ENCODE measurements around the gene TSEN34. TPM values are rescaled to one million over a fixed set of nuclear protein-coding genes. Genes with fewer than 3 reads are reported as not detected.

Gene TSEN34
- 1 to 10 TPM; 8.0 to 8.5 TPM for total RNA-seq

DNA sequence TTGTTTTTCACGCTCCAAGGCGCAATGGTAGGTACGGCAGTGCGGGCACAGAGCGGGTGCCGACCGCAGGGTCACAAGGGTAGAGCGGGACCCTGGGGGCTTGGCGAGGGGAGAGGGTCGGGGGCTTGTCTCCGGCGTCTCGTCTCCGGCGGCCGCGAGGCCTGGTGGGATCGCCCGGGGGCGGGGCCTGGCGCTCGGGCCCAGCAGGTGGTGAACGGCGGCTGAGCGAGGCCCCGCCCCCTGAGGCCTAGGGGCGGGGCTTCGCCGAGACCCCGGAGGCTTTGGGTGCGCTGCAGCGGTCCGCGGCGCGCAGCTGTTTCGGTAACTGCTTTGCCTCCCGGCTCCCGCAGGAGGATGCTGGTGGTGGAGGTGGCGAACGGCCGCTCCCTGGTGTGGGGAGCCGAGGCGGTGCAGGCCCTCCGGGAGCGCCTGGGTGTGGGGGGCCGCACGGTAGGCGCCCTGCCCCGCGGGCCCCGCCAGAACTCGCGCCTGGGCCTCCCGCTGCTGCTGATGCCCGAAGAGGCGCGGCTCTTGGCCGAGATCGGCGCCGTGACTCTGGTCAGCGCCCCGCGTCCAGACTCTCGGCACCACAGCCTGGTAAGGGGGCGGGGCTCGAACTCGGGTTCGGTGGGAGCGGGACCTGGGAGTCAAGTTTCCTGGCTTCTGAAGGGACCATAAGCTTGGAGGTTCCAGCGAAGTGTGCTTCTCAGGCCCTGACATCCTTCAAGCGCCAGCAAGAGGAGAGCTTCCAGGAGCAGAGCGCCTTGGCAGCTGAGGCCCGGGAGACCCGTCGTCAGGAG lies at the start of gene TSEN34:
Gene TSEN34 (plus strand): TSS at position 298 of the 800 bp plus-strand sequence. CDS start 57 bp downstream, at position 355.
- intact Hi-C loops (cut with micrococcal nuclease), result loop anchor here (2.0 kb wide), 4 partner anchors 18 to 1464 kb away; partner anchors contain the start of genes LENG8, MYADM and U2AF2
- Mint-ChIP-seq H3K36me3 (ENCODE audit: low read depth) (peaks cover 16% of the 10 kb centered on the region), H3K27me3 (ENCODE audit: low read depth) (no peaks in the 10 kb centered on the region), H3K9me3 (no peaks in the 10 kb centered on the region), H3K4me1 (ENCODE audit: low read depth) (peaks cover 31% of the 10 kb centered on the region), H3K27ac (peak within 1 kb of the TSS; percentile 96), H3K4me3 (peak within 1 kb of the TSS; percentile 82)
- DNase-seq, result peak; percentile 24
- CTCF ChIA-PET, result interaction anchor here (0.7 kb wide), 1 partner anchor 16 kb away, joined by 3 read pairs; no protein-coding TSS in a partner anchor

DNA sequence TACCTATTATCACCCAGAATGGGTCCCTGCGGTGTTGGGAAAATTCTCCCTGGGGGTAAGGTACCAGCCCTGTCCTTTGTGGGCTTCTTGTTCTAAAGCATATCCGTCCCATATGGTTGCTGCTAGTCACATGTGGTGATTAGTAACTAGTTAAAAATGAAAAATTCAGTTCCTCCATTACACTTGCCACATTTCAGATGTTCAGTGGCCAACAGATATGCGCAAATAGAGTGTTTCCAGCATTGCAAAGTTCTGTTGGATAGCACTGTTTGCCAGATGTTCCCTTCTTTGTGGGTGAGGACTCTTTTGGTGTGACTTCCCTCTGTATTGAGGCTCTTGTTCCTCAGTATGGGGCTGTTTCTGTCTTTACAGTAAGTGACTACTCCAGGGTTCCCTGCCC lies 49.8 kb upstream of the TSEN34 start:
- no peak for DNase-seq
- peaks cover 30% of the 10 kb centered on the region for H3K36me3 Mint-ChIP-seq (ENCODE audit: low read depth)
- CTCF ChIA-PET, result no interaction called here
- H3K4me1 Mint-ChIP-seq (ENCODE audit: low read depth), result peaks cover 31% of the 10 kb centered on the region
- no peaks in the 10 kb centered on the region for H3K27me3 Mint-ChIP-seq (ENCODE audit: low read depth)
- H3K27ac Mint-ChIP-seq, result no peak overlapping the region
- H3K4me3 Mint-ChIP-seq, result no peak overlapping the region
- no peaks in the 10 kb centered on the region for H3K9me3 Mint-ChIP-seq
- intact Hi-C loops (cut with micrococcal nuclease), result no loop called here

DNA sequence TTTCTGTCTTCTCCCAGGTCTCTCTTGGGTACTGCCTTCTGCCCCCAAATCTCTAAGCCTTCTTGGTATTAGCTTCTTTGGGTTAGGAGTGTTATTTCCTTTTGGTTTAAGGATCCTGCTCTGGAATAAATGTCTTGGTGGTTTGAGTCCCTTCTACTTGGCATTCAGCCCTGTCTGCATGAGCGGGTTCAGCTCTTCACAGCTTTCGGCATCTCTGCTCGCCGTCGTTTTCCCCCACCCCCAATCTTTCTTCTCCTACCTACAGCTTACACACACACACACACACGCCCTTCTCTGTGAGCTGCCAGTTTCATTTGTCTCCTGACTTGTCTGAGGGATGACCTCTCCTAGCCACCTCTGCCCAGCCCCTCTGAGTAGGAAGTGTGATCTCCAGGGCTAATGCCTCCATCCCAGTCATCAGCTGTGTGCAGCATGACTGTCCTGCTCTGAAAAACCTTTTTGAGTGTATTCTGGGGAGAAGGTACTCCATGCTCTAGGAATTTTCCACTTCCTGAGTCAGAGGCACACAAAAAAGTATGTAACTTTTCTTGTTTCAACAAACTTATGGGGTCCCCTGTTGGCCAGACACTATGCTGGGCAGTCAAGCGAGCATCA lies 48.8 kb upstream of the TSEN34 start:
- intact Hi-C loops (cut with micrococcal nuclease), result no loop called here
- H3K9me3 Mint-ChIP-seq, result no peaks in the 10 kb centered on the region
- no peak overlapping the region for H3K4me3 Mint-ChIP-seq
- H3K27me3 Mint-ChIP-seq (ENCODE audit: low read depth), result no peaks in the 10 kb centered on the region
- CTCF ChIA-PET, result no interaction called here
- peaks cover 26% of the 10 kb centered on the region for H3K4me1 Mint-ChIP-seq (ENCODE audit: low read depth)
- H3K27ac Mint-ChIP-seq, result peak overlapping the region; percentile 57
- peaks cover 37% of the 10 kb centered on the region for H3K36me3 Mint-ChIP-seq (ENCODE audit: low read depth)
- no peak for DNase-seq

DNA sequence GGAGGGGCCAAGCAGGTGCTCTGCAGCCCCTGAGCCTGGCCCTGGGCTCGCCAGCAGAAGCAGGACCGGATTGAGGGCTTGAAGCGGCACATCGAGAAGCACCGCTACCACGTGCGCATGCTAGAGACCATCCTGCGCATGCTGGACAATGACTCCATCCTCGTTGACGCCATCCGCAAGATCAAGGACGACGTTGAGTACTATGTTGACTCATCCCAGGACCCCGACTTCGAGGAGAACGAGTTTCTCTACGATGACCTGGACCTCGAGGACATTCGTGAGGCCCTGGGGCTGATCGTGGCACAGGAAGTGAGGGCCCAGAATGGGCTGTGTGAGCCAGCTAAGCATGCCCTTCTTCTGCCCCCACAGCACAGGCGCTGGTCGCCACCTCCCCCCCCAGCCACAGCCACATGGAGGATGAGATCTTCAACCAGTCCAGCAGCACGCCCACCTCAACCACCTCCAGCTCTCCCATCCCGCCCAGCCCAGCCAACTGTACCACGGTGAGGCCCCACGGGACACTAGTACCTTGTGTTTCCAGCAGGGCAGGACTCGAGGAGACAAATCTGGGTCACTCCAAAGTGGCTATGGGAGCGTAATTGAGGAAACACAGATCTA lies 45.5 kb upstream of the TSEN34 start:
- intact Hi-C loops (cut with micrococcal nuclease), result no loop called here
- Mint-ChIP-seq H3K27ac (no peak overlapping the region), H3K36me3 (ENCODE audit: low read depth) (peaks cover 49% of the 10 kb centered on the region), H3K4me3 (no peak overlapping the region), H3K4me1 (ENCODE audit: low read depth) (peaks cover 6% of the 10 kb centered on the region), H3K27me3 (ENCODE audit: low read depth) (no peaks in the 10 kb centered on the region), H3K9me3 (no peaks in the 10 kb centered on the region)
- DNase-seq, result no peak
- CTCF ChIA-PET, result no interaction called here

DNA sequence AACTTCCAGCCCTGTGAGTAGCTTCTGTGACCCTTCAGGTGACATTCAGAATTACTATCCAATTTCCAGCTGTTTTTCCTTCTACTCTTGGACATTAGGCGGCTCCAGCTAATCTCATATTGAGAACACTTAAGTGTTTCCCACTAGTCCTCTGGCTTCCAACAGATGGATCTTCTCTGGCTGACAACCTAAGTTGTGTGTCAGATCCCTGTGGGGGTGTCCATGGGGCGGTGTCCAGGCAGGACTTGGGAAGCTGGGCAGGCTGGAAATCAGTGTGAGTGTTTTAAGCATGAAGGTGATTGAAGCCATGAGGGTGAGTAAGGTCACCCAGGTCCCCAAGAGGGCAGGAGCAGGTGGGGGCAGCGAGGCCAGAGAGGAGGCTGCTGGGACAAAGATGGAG lies 43.4 kb upstream of the TSEN34 start:
- CTCF ChIA-PET, result no interaction called here
- intact Hi-C loops (cut with micrococcal nuclease), result no loop called here
- no peaks in the 10 kb centered on the region for H3K9me3 Mint-ChIP-seq
- H3K4me3 Mint-ChIP-seq, result no peak overlapping the region
- peaks cover 2% of the 10 kb centered on the region for H3K4me1 Mint-ChIP-seq (ENCODE audit: low read depth)
- peaks cover 57% of the 10 kb centered on the region for H3K36me3 Mint-ChIP-seq (ENCODE audit: low read depth)
- no peaks in the 10 kb centered on the region for H3K27me3 Mint-ChIP-seq (ENCODE audit: low read depth)
- no peak for DNase-seq
- no peak overlapping the region for H3K27ac Mint-ChIP-seq

DNA sequence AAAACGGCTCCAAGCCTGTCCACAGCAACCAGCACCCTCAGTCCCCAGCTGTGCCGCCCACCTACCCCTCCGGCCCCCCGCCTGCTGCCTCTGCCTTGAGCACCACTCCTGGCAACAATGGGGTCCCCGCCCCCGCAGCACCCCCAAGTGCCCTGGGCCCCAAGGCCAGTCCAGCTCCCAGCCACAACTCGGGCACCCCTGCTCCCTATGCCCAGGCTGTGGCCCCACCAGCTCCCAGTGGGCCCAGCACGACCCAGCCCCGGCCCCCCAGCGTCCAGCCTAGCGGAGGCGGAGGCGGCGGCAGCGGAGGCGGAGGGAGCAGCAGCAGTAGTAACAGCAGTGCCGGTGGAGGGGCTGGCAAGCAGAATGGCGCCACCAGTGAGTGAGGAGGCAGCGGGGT lies 43.0 kb upstream of the TSEN34 start:
- no peaks in the 10 kb centered on the region for H3K27me3 Mint-ChIP-seq (ENCODE audit: low read depth)
- H3K4me3 Mint-ChIP-seq, result no peak overlapping the region
- H3K27ac Mint-ChIP-seq, result no peak overlapping the region
- CTCF ChIA-PET, result no interaction called here
- peaks cover 3% of the 10 kb centered on the region for H3K4me1 Mint-ChIP-seq (ENCODE audit: low read depth)
- H3K9me3 Mint-ChIP-seq, result no peaks in the 10 kb centered on the region
- peaks cover 53% of the 10 kb centered on the region for H3K36me3 Mint-ChIP-seq (ENCODE audit: low read depth)
- DNase-seq, result no peak
- intact Hi-C loops (cut with micrococcal nuclease), result no loop called here

DNA sequence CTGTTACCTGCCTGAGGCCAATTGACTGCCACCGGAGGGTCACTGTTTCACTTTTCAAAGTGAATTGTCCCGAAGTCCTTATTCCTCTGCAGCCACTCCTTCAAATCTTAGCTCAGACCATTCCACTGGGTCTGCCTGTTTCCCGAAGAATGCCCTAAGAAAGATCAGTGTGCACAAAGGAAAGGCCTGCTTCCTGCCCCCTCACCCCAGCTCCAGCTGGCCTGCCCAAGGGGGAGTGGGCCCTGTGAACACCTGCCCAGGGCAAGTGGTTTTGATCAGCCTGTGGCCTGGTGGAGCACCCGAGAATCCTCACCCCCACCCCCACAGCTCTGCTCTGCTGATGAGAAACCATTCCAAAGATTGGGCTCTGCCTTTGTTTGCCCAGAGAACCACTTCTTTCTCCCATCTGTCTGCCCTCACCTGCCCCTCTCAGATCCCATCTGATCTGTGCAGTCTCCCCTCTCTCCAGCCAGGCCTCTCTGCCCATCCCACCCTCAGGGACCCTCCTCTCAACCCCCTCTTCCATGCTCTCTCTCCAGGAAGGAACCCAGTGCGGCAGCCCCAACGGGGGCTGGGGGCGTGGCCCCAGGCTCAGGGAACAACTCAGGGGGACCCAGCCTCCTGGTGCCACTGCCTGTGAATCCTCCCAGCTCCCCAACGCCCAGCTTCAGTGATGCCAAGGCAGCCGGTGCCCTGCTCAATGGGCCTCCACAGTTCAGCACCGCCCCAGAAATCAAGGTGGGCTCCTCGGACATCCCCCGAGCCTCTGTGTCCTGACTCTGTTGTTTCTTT lies 41.9 kb upstream of the TSEN34 start:
- peak overlapping the region; percentile 4 for H3K27ac Mint-ChIP-seq
- no peak overlapping the region for H3K4me3 Mint-ChIP-seq
- CTCF ChIA-PET, result no interaction called here
- peaks cover 53% of the 10 kb centered on the region for H3K36me3 Mint-ChIP-seq (ENCODE audit: low read depth)
- intact Hi-C loops (cut with micrococcal nuclease), result no loop called here
- H3K27me3 Mint-ChIP-seq (ENCODE audit: low read depth), result no peaks in the 10 kb centered on the region
- H3K4me1 Mint-ChIP-seq (ENCODE audit: low read depth), result peaks cover 13% of the 10 kb centered on the region
- no peak for DNase-seq
- no peaks in the 10 kb centered on the region for H3K9me3 Mint-ChIP-seq

DNA sequence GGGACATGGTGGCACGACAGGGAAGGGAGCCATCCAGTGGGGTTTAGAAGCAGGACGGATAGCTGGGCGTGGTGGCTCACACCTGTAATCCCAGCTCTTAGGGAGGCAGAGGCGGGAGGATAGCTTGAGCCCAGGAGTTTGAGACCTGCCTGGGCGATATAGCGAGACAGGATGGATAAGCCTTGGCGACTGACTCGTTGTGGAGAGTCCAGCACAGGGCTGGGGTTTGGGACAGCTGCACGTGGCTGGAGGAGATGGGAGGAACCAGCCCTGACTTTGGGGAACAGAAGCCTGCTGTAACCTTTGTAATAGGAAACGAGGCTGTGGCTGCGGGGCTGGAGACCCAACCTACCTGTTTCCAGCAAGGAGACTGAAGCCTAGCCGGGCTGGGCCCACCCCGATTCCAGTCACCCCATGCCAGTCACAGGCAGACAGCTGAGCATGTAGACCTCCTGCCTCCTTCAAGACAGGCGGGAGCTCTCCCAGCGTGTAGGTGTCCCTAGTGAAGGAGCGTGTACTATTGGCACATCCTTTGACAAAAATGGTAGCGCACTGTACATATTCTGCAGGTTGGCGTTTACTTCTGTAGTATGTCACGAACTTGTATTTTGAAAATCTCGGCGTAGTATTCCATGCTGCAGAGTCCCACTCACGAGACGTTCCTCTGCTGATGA lies 39.6 kb upstream of the TSEN34 start:
- CTCF ChIA-PET, result no interaction called here
- no peaks in the 10 kb centered on the region for H3K9me3 Mint-ChIP-seq
- H3K27ac Mint-ChIP-seq, result no peak overlapping the region
- no peak for DNase-seq
- intact Hi-C loops (cut with micrococcal nuclease), result no loop called here
- no peak overlapping the region for H3K4me3 Mint-ChIP-seq
- no peaks in the 10 kb centered on the region for H3K27me3 Mint-ChIP-seq (ENCODE audit: low read depth)
- H3K36me3 Mint-ChIP-seq (ENCODE audit: low read depth), result peaks cover 52% of the 10 kb centered on the region
- peaks cover 26% of the 10 kb centered on the region for H3K4me1 Mint-ChIP-seq (ENCODE audit: low read depth)

DNA sequence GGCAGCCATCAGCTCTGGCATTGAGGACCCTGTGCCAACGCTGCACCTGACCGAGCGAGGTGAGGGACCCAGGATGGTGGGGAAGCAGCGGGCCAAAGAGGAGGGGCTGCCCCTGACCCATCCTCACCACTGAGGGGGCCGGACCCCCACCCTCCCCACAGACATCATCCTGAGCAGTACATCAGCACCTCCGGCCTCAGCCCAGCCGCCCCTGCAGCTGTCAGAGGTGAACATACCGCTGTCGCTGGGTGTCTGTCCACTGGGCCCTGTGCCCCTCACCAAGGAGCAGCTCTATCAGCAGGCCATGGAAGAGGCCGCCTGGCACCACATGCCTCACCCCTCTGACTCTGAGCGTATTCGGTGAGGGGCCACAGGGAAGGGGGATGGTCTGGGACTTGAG lies 38.8 kb upstream of the TSEN34 start:
- no peak for DNase-seq
- Mint-ChIP-seq H3K27ac (no peak overlapping the region), H3K27me3 (ENCODE audit: low read depth) (no peaks in the 10 kb centered on the region), H3K9me3 (no peaks in the 10 kb centered on the region), H3K36me3 (ENCODE audit: low read depth) (peaks cover 50% of the 10 kb centered on the region), H3K4me1 (ENCODE audit: low read depth) (peaks cover 34% of the 10 kb centered on the region), H3K4me3 (no peak overlapping the region)
- intact Hi-C loops (cut with micrococcal nuclease), result no loop called here
- CTCF ChIA-PET, result no interaction called here

DNA sequence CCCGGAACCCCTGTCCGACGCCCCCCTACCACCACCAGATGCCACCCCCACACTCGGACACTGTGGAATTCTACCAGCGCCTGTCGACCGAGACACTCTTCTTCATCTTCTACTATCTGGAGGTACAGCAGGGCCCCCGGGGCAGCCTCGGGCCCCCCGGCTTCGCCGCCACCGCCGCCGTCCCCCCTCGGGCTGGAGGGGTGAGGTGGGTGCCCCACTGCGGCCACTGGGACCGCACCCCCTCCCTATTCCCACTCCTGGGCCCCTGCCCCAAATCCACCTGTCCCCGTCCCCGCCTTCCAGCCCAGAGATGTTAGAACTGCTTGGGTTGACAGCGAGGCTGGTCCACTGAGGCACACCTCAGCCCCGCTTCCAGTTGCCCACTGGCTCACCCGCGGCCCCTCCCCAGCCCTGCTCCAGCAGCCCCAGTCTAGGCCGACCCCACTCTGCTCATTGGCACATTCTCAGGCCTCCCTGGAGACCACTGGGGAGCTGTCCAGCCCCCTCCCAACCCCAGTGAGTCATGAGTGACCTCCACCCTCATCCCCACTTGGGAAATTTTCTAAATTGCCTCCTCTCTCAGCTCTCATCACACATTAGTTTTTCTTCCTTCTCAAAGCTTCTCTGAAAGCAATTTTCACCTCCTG lies 38.1 kb upstream of the TSEN34 start:
- Mint-ChIP-seq H3K27me3 (ENCODE audit: low read depth) (no peaks in the 10 kb centered on the region), H3K9me3 (no peaks in the 10 kb centered on the region), H3K4me3 (no peak overlapping the region), H3K36me3 (ENCODE audit: low read depth) (peaks cover 45% of the 10 kb centered on the region), H3K27ac (peak overlapping the region; percentile 7), H3K4me1 (ENCODE audit: low read depth) (peaks cover 35% of the 10 kb centered on the region)
- DNase-seq, result no peak
- CTCF ChIA-PET, result no interaction called here
- intact Hi-C loops (cut with micrococcal nuclease), result no loop called here

DNA sequence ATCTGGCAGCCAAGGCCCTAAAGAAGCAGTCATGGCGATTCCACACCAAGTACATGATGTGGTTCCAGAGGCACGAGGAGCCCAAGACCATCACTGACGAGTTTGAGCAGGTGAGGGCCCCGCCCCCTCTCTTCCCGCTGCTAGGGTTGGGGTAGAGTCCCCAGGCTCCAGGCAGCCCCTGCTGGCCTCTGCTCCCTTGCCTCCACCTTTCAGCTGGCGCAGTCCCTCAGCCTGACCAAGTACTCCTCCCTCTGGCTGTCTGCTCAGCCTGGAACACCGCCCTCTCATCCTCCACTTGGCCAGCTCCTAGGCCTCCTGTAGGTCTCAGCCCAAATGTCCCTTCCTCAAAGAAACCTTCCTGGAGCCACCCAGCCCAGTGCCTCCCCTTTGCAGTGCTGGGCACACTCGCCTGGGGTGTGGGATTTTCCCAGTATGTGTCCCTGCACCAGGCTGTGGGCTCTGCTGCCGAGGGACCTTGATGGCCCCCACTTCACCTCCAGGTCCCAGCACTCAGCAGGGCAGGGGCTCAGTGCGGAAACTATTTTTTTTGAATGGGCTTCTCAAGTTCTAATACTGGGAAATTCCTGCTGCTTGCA lies 37.3 kb upstream of the TSEN34 start:
- Mint-ChIP-seq H3K27me3 (ENCODE audit: low read depth) (no peaks in the 10 kb centered on the region), H3K27ac (peak overlapping the region; percentile 81), H3K4me1 (ENCODE audit: low read depth) (peaks cover 43% of the 10 kb centered on the region), H3K4me3 (no peak overlapping the region), H3K36me3 (ENCODE audit: low read depth) (peaks cover 45% of the 10 kb centered on the region), H3K9me3 (no peaks in the 10 kb centered on the region)
- no peak for DNase-seq
- CTCF ChIA-PET, result no interaction called here
- intact Hi-C loops (cut with micrococcal nuclease), result no loop called here
